NOMO-1 (cell line): ENCODE data around the gene GNAL.
"Not testable (repeated sequence)": the region's sequence is repeated elsewhere in the genome, so short reads cannot be mapped to it uniquely, and the experiment has no call there.

Experiments
- DNase-seq, 2 experiments: peaks; one replicate each; lab custom pipeline; 2025; ENCODE audit not compliant: unreplicated experiment in 2 of 2; lab: John Stamatoyannopoulos, UW

GNAL gene

DNA sequence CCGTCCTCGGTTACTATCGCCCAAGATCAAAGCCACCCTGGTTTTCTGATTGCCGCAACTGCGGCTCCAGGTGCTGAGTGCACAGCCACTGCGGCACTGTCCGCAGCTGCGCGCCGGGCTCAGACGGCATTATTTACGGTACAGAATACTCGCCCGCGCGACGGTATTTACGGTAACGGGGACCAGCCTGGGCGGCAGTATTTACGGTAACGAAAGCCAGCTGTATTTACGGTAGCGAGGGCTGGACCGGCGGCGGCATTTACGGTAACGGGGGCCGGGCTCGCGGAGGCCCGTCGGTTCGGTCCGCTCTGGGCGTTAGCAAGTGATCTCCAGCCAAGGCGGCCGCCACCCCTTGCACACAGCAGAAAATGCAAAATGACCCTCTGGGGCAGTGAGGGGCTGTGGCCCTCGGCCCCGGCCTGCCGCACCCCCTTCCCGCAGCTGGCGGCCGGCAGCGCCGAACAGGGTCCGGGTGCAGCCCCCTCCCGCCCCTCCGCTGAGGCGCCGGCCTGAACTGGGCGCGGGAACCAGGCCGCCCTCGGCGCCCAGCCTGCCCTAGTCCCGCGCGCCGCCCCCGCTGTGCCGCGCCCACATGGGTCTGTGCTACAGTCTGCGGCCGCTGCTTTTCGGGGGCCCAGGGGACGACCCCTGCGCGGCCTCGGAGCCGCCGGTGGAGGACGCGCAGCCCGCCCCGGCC is at the start of gene GNAL:
TSS of gene GNAL (plus strand) at position 293 of the 697 bp plus-strand sequence. CDS start at position 593, 300 bp downstream.
- peak; percentile 33 to 34 for DNase-seq

DNA sequence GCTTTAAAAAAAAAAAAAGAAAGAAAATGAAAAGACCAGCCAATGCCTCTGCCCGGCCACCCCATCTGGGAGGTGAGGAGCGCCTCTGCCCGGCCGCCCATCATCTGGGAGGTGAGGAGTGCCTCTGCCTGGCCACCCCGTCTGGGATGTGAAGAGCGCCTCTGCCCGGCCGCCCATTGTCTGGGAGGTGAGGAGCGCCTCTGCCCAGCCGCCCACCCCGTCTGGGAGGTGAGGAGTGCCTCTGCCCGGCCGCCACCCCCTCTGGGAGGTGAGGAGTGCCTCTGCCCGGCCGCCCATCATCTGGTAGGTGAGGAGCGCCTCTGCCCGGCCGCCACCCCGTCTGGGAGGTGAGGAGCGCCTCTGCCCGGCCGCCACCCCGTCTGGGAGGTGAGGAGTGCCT is 41.8 kb upstream of the GNAL start:
- not testable (repeated sequence) for DNase-seq

DNA sequence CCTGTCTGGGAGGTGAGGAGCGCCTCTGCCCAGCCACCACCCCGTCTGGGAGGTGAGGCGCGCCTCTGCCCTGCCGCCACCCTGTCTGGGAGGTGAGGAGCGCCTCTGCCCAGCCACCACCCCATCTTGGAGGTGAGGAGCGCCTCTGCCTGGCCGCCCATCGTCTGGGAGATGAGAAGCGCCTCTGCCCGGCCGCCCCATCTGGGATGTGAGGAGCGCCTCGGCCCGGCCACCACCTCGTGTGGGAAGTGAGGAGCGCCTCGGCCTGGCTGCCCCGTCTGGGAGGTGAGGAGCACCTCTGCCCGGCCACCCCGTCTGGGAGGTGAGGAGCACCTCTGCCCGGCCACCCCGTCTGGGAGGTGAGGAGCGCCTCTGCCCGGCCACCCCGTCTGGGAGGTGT is 41.3 kb upstream of the GNAL start:
- not testable (repeated sequence) for DNase-seq

GRCh38 chr18:11649839-11650238 is 39.2 kb upstream of the GNAL start:
- DNase-seq, result no peak

DNA sequence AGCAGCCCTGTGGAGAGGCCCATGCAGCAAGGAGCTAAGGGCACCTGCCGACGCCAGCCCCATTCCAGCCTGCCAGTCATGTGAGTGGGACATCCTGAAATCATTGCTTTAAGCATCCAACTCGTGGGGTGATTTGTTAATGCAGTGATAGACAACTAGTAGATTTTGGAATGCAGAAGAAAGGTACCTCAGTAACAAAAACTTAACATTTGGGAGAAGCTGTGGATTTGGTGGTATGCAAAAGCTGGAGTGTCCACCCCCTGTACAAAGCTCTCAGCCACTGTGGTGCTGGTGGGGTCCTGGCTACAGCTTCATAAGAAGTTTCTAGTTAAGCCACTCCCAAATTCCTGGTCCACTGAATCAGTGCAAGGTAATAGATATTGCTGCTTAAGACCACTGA is 37.2 kb upstream of the GNAL start:
- DNase-seq, result no peak

- DNase-seq, result no peak
These were observed 35.5 kb upstream of the GNAL start for GRCh38 chr18:11653521-11653920.

GRCh38 chr18:11654736-11655605 is 34.1 kb upstream of the GNAL start:
- peak in 1 of 2 experiments; percentile 12 for DNase-seq

GRCh38 chr18:11655606-11655932 is 33.5 kb upstream of the GNAL start:
- no peak for DNase-seq

DNA sequence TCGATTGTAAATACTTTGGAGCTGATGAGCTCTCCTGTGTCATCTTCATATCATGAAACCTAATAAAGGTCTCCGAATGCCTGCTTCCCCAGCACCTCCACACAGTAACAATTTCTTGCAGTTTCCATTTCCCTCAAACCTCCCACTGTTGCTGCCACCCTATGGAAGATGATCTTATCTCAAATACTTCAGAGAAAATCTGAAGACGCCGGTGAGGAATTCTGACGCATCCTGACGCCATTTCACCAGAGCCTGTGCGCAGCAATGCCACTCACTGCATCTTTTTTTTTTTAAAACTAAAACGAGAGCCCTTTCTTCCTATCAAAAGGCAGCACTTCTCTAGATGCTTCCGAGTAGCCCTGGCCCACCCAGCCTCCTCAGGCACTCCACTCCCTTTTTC is 31.9 kb upstream of the GNAL start:
- no peak for DNase-seq

GRCh38 chr18:11657554-11657953 is 31.5 kb upstream of the GNAL start:
- DNase-seq, result no peak

GRCh38 chr18:11658019-11658418 is 31.0 kb upstream of the GNAL start:
- no peak for DNase-seq

GRCh38 chr18:11658989-11659388 is 30.1 kb upstream of the GNAL start:
- no peak for DNase-seq

DNA sequence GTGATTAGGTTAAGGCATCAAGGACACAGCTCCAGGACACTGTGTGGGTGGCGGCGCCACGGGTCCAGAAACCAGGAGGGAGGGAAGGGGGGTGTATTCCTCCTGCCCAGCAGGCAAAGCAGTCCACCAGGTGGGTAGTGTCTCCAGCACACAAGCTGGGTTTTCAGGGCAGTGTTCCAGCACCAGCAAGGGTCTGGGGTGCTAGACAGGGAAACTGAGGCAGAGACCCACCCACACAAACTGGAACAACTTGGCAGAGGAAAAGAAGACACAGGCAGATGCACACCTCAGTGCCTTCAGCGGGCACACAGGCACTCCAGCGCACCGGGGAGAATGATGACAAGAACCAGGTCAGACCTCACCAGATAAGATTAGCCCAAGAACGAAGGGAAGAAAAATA is 28.4 kb upstream of the GNAL start:
- DNase-seq, result no peak

DNA sequence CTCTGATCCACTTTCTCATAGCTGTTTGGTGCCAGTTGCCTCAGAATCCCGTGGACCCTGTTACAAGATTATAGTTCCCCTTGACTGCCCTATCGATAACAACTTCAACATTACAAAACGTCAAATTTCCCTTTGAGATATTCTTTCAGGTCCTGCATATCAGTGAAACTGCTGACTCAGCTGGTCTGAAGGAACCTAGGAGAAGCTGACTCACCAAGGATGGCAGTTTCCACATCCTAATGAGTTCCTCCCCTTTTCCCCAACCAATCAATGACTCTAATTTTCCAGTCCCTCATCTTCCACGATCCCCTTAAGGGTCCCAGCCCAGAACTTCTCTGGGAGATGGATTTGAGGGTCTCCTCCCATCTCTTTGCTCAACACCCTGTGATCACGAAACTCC is 27.6 kb upstream of the GNAL start:
- DNase-seq, result no peak

- DNase-seq, result no peak
These were observed 25.5 kb upstream of the GNAL start for GRCh38 chr18:11663439-11664029.

- no peak for DNase-seq
These were observed 24.8 kb upstream of the GNAL start for GRCh38 chr18:11664286-11664685.

DNA sequence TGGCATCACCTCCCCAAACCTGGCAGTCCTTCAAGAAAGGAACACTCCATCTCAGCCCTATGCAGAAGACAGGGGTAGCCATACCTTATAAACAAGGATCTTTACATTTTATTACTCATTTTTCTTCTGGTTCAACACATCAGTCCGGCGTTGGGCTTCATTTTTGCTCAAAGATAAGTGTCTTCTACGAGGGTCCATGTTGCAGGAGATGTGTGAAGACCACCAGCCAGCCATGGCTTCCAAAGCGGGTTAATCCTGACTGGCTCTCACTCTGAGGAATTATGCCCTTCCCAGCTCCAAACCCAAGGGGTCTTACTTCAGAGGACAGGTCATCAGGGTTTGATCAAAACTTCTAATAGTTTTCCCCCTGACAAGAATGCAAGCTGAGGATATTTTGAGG is 23.9 kb upstream of the GNAL start:
- DNase-seq, result no peak

GRCh38 chr18:11665587-11665986 is 23.5 kb upstream of the GNAL start:
- DNase-seq, result no peak

DNA sequence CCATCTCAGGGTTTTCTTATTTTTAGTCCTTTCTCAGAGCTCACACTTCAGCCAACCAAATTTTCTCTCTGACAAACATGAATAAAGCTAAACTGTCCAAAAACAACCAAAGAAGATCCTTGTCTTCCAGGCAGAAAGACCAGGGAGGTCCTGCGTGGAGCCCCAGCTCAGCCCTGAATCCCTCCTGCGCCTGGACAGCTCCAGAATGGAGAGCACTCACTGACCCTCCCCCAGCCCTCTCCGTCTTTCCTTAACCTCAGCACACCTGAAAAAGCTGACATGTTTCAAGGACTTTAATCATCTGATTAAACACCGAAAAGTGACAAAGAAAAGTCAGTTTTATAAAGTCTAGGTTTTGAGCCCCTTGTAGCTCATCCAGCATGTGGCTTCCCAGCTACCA is 22.9 kb upstream of the GNAL start:
- DNase-seq, result no peak

DNA sequence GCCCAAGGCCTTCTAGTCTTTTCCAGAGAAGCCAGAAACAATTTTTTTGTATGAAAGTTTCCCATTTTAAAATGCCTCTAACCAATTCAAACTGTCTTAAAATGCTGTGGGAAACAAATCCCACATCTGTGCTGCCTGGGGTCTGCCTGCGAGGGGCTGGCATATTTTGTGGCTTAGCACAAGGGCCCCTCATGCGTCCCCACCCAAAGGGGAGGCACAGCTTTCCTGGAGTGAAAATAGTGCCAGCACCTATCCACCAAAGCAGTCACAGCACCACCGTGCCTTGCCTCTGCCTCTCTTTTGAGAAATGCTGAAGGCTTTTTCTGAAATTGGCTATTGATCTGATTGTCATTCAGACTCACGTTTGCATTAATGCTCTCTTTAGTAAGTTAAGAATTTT is 22.2 kb upstream of the GNAL start:
- no peak for DNase-seq

- no peak for DNase-seq
These were observed 21.5 kb upstream of the GNAL start for GRCh38 chr18:11667578-11667977.
